CD4-positive, alpha-beta memory T cell (primary cell): ENCODE measurements around the gene PPARG. TPM values are rescaled to one million over a fixed set of nuclear protein-coding genes. Genes with fewer than 3 reads are reported as not detected.

Experiments used
- CTCF ChIA-PET: fragments of 350-600 bp; sonication (Branson Sonifier 250); formaldehyde crosslinking; loops from one replicate; lab custom pipeline; 2021; ENCODE audit warnings: inconsistent platforms; ENCODE audit not compliant: partially characterized antibody; lab: Charles Lee
- POLR2A ChIA-PET: fragments of 350-600 bp; sonication (Branson Sonifier 250); formaldehyde crosslinking; loops from one replicate; lab custom pipeline; 2021; ENCODE audit not compliant: partially characterized antibody; lab: Charles Lee
- DNase-seq, 5 donors: peaks; one replicate each; pipeline versions ENCODE4 v3.0.0 to v3.0.0-alpha.2; 2020 to 2022; ENCODE audit warnings: mixed read lengths in 1 of 5
- H3K27ac ChIP-seq: one replicate; pipeline ENCODE4 v1.7.0; 2013; ENCODE audit warnings: low read depth, low read length
- H3K27me3 ChIP-seq: 2 replicates; pipeline ENCODE4 v1.7.0; 2013; ENCODE audit warnings: mild to moderate bottlenecking, low read length, moderate library complexity; ENCODE audit not compliant: insufficient read depth
- H3K36me3 ChIP-seq: 2 replicates; pipeline ENCODE4 v1.7.0; 2013; ENCODE audit warnings: mild to moderate bottlenecking, low read length, moderate library complexity; ENCODE audit not compliant: insufficient read depth
- H3K4me1 ChIP-seq: 2 replicates; pipeline ENCODE4 v1.7.0; 2013; ENCODE audit warnings: mild to moderate bottlenecking, low read length, moderate library complexity; ENCODE audit not compliant: insufficient read depth
- H3K4me3 ChIP-seq, 2 donors: one replicate each; pipeline ENCODE4 v1.7.0; 2013; ENCODE audit warnings: low read length in 2 of 2, mild to moderate bottlenecking in 1 of 2
- H3K9me3 ChIP-seq, 2 donors: one replicate each; pipeline ENCODE4 v1.7.0; 2013; ENCODE audit warnings: low read length in 2 of 2, control low read depth in 1 of 2; ENCODE audit not compliant: control insufficient read depth in 1 of 2
- H3K27ac Mint-ChIP-seq, 7 donors: one replicate each; pipeline ENCODE4 v1.8.0; 2020 to 2021; ENCODE audit warnings: mixed read lengths in 7 of 7, mild to moderate bottlenecking in 6 of 7, inconsistent platforms in 3 of 7, moderate library complexity in 3 of 7
- H3K27me3 Mint-ChIP-seq, 2 donors: one replicate each; pipeline ENCODE4 v1.8.0; 2020 to 2021; ENCODE audit warnings: mixed read lengths in 2 of 2
- H3K36me3 Mint-ChIP-seq, 2 donors: one replicate each; pipeline ENCODE4 v1.8.0; 2020 to 2021; ENCODE audit warnings: mixed read lengths in 2 of 2, inconsistent platforms in 1 of 2, mild to moderate bottlenecking in 1 of 2
- H3K4me1 Mint-ChIP-seq, 4 donors: one replicate each; pipeline ENCODE4 v1.8.0; 2020 to 2021; ENCODE audit warnings: mixed read lengths in 4 of 4, mild to moderate bottlenecking in 1 of 4
- H3K4me3 Mint-ChIP-seq, 8 donors: one replicate each; pipeline ENCODE4 v1.8.0; 2020 to 2021; ENCODE audit warnings: mixed read lengths in 8 of 8, mild to moderate bottlenecking in 7 of 8, moderate library complexity in 6 of 8, inconsistent platforms in 3 of 8
- H3K9me3 Mint-ChIP-seq, 8 donors: one replicate each; pipeline ENCODE4 v1.8.0; 2020 to 2021; ENCODE audit warnings: mixed read lengths in 8 of 8, mild to moderate bottlenecking in 5 of 8, inconsistent platforms in 3 of 8, moderate library complexity in 1 of 8
- intact Hi-C: fragments of 100-400 bp; cut with micrococcal nuclease; formaldehyde crosslinking; loops from one replicate; pipeline ENCODE4 v1.15.1; 2023
- polyA plus RNA-seq, 2 donors: library from polyadenylated mRNA; unstranded; fragments of 300-500 nt; fragmentation: Illumina TruSeq; gene quantifications; one replicate each; pipeline ENCODE4 v1.2.3, GENCODE V29; 2021
- total RNA-seq, 2 experiments: library from RNA; stranded (reverse); gene quantifications; one replicate each; pipeline ENCODE4 v1.2.3, GENCODE V29; 2021

PPARG gene
- total and polyA plus RNA-seq, 4 experiments from 2014 or later: 0.29 to 0.99 (median 0.83) TPM; not detected in 1

GRCh38 chr3:12416731-12417130 is 127.9 kb downstream of the PPARG start:
- no peak overlapping the region for H3K4me3 ChIP-seq
- no peaks in the 10 kb centered on the region for H3K9me3 Mint-ChIP-seq
- no peaks in the 10 kb centered on the region for H3K4me1 ChIP-seq
- H3K27me3 ChIP-seq: no peaks in the 10 kb centered on the region
- POLR2A ChIA-PET: no interaction called here
- no peaks in the 10 kb centered on the region for H3K36me3 Mint-ChIP-seq
- no peaks in the 10 kb centered on the region for H3K36me3 ChIP-seq
- CTCF ChIA-PET: no interaction called here
- H3K27me3 Mint-ChIP-seq: peaks cover 2% of the 10 kb centered on the region in 2 donors
- no peaks in the 10 kb centered on the region for H3K9me3 ChIP-seq
- no peak for DNase-seq
- H3K4me1 Mint-ChIP-seq: peaks cover 0 to 3% (median 0%) of the 10 kb centered on the region in 4 donors
- intact Hi-C loops: no loop called here
- H3K27ac ChIP-seq: no peak overlapping the region
- no peak overlapping the region for H3K4me3 Mint-ChIP-seq
- H3K27ac Mint-ChIP-seq: no peak overlapping the region

- H3K27ac Mint-ChIP-seq: no peak overlapping the region
- no peaks in the 10 kb centered on the region for H3K9me3 ChIP-seq
- H3K4me1 Mint-ChIP-seq: peaks cover 0 to 2% (median 0%) of the 10 kb centered on the region in 4 donors
- DNase-seq: no peak
- H3K27me3 ChIP-seq: no peaks in the 10 kb centered on the region
- intact Hi-C loops: no loop called here
- H3K4me3 Mint-ChIP-seq: no peak overlapping the region
- H3K9me3 Mint-ChIP-seq: no peaks in the 10 kb centered on the region
- H3K4me3 ChIP-seq: no peak overlapping the region
- no peaks in the 10 kb centered on the region for H3K36me3 ChIP-seq
- no peak overlapping the region for H3K27ac ChIP-seq
- ChIA-PET CTCF (no interaction called here), POLR2A (no interaction called here)
- peaks cover 4 to 12% of the 10 kb centered on the region in 2 donors for H3K27me3 Mint-ChIP-seq
- H3K36me3 Mint-ChIP-seq: no peaks in the 10 kb centered on the region
- H3K4me1 ChIP-seq: no peaks in the 10 kb centered on the region
These were observed 131.5 kb downstream of the PPARG start for GRCh38 chr3:12420393-12420792.

GRCh38 chr3:12421132-12421531 is 132.3 kb downstream of the PPARG start:
- intact Hi-C loops: no loop called here
- Histone ChIP-seq H3K27me3 (no peaks in the 10 kb centered on the region), H3K4me1 (no peaks in the 10 kb centered on the region)

GRCh38 chr3:12423131-12423530 is 134.3 kb downstream of the PPARG start:
- H3K36me3 Mint-ChIP-seq: no peaks in the 10 kb centered on the region
- no peak overlapping the region for H3K4me3 Mint-ChIP-seq
- ChIA-PET CTCF (no interaction called here), POLR2A (no interaction called here)
- DNase-seq: no peak
- H3K4me1 ChIP-seq: no peaks in the 10 kb centered on the region
- peaks cover 4 to 19% of the 10 kb centered on the region in 2 donors for H3K27me3 Mint-ChIP-seq
- no peaks in the 10 kb centered on the region for H3K27me3 ChIP-seq
- intact Hi-C loops: no loop called here
- H3K9me3 Mint-ChIP-seq: no peaks in the 10 kb centered on the region
- no peak overlapping the region for H3K27ac ChIP-seq
- no peaks in the 10 kb centered on the region for H3K9me3 ChIP-seq
- H3K4me1 Mint-ChIP-seq: peaks cover 0 to 4% (median 0%) of the 10 kb centered on the region in 4 donors
- H3K27ac Mint-ChIP-seq: no peak overlapping the region
- H3K4me3 ChIP-seq: no peak overlapping the region
- H3K36me3 ChIP-seq: no peaks in the 10 kb centered on the region

More at GRCh38 chr3:12421132-12421531, 132.3 kb downstream of the PPARG start:
- Histone ChIP-seq H3K9me3 (no peaks in the 10 kb centered on the region), H3K27ac (no peak overlapping the region), H3K4me3 (no peak overlapping the region), H3K36me3 (no peaks in the 10 kb centered on the region)
- no peak overlapping the region for H3K4me3 Mint-ChIP-seq
- POLR2A ChIA-PET: no interaction called here
- CTCF ChIA-PET: no interaction called here
- DNase-seq: no peak
- H3K4me1 Mint-ChIP-seq: peaks cover 0 to 4% (median 0%) of the 10 kb centered on the region in 4 donors
- H3K36me3 Mint-ChIP-seq: no peaks in the 10 kb centered on the region
- H3K9me3 Mint-ChIP-seq: no peaks in the 10 kb centered on the region
- no peak overlapping the region for H3K27ac Mint-ChIP-seq
- peaks cover 4 to 15% of the 10 kb centered on the region in 2 donors for H3K27me3 Mint-ChIP-seq

GRCh38 chr3:12423918-12424630 is 135.2 kb downstream of the PPARG start:
- H3K36me3 ChIP-seq: no peaks in the 10 kb centered on the region
- intact Hi-C loops: no loop called here
- POLR2A ChIA-PET: no interaction called here

GRCh38 chr3:12424635-12425319 is 135.9 kb downstream of the PPARG start:
- CTCF ChIA-PET: no interaction called here
- DNase-seq: no peak
- POLR2A ChIA-PET: no interaction called here

More at GRCh38 chr3:12423918-12424630, 135.2 kb downstream of the PPARG start:
- Histone ChIP-seq H3K4me3 (no peak overlapping the region), H3K27me3 (no peaks in the 10 kb centered on the region), H3K4me1 (no peaks in the 10 kb centered on the region), H3K27ac (no peak overlapping the region), H3K9me3 (no peaks in the 10 kb centered on the region)
- H3K9me3 Mint-ChIP-seq: no peaks in the 10 kb centered on the region
- H3K27me3 Mint-ChIP-seq: peaks cover 4 to 19% of the 10 kb centered on the region in 2 donors
- DNase-seq: no peak
- H3K36me3 Mint-ChIP-seq: no peaks in the 10 kb centered on the region
- H3K4me3 Mint-ChIP-seq: no peak overlapping the region
- peaks cover 0 to 4% (median 0%) of the 10 kb centered on the region in 4 donors for H3K4me1 Mint-ChIP-seq
- no peak overlapping the region for H3K27ac Mint-ChIP-seq
- CTCF ChIA-PET: no interaction called here

GRCh38 chr3:12425850-12426579 is 137.1 kb downstream of the PPARG start:
- ChIA-PET CTCF (no interaction called here), POLR2A (no interaction called here)
- H3K27ac ChIP-seq: no peak overlapping the region
- Mint-ChIP-seq H3K36me3 (no peaks in the 10 kb centered on the region), H3K9me3 (no peaks in the 10 kb centered on the region), H3K4me3 (no peak overlapping the region), H3K4me1 (peaks cover 0 to 4% (median 0%) of the 10 kb centered on the region in 4 donors), H3K27ac (no peak overlapping the region), H3K27me3 (peaks cover 4 to 19% of the 10 kb centered on the region in 2 donors)
- no peak for DNase-seq
- no peaks in the 10 kb centered on the region for H3K36me3 ChIP-seq
- intact Hi-C loops: no loop called here
- no peaks in the 10 kb centered on the region for H3K9me3 ChIP-seq
- H3K4me3 ChIP-seq: no peak overlapping the region
- H3K4me1 ChIP-seq: no peaks in the 10 kb centered on the region
- H3K27me3 ChIP-seq: no peaks in the 10 kb centered on the region

More at GRCh38 chr3:12424635-12425319, 135.9 kb downstream of the PPARG start:
- no peaks in the 10 kb centered on the region for H3K9me3 Mint-ChIP-seq
- H3K27me3 Mint-ChIP-seq: peaks cover 4 to 19% of the 10 kb centered on the region in 2 donors
- H3K36me3 Mint-ChIP-seq: no peaks in the 10 kb centered on the region
- peaks cover 0 to 4% (median 0%) of the 10 kb centered on the region in 4 donors for H3K4me1 Mint-ChIP-seq
- no peak overlapping the region for H3K4me3 ChIP-seq
- H3K27ac ChIP-seq: no peak overlapping the region
- no peak overlapping the region for H3K27ac Mint-ChIP-seq
- intact Hi-C loops: no loop called here
- H3K27me3 ChIP-seq: no peaks in the 10 kb centered on the region
- no peaks in the 10 kb centered on the region for H3K4me1 ChIP-seq
- no peaks in the 10 kb centered on the region for H3K9me3 ChIP-seq
- H3K4me3 Mint-ChIP-seq: no peak overlapping the region
- no peaks in the 10 kb centered on the region for H3K36me3 ChIP-seq
